GM10248 (cell line): ENCODE results near the gene REPIN1.

Experiments used
- CTCF ChIA-PET: fragments of 300-600 bp; sonication (Branson Sonifier 250); formaldehyde crosslinking; extraction: SDS; loops from one replicate; lab custom pipeline; 2021; ENCODE audit warnings: antibody characterized with exemption; lab: Yijun Ruan, JAX
- POLR2A ChIA-PET: fragments of 350-650 bp; sonication (Branson Sonifier 250); formaldehyde crosslinking; extraction: SDS; loops from one replicate; lab custom pipeline; 2020; ENCODE audit warnings: antibody characterized with exemption; lab: Yijun Ruan, JAX
- DNase-seq: peaks from one replicate; pipeline ENCODE4 v3.0.0; 2012; ENCODE audit errors: extremely low spot score
- CTCF ChIP-seq: IDR thresholded peaks from 2 replicates; pipeline ENCODE4 v1.5.1; 2012; ENCODE audit warnings: mild to moderate bottlenecking, low read depth; ENCODE audit errors: extremely low read depth, missing control alignments, control extremely low read depth

Gene REPIN1

DNA sequence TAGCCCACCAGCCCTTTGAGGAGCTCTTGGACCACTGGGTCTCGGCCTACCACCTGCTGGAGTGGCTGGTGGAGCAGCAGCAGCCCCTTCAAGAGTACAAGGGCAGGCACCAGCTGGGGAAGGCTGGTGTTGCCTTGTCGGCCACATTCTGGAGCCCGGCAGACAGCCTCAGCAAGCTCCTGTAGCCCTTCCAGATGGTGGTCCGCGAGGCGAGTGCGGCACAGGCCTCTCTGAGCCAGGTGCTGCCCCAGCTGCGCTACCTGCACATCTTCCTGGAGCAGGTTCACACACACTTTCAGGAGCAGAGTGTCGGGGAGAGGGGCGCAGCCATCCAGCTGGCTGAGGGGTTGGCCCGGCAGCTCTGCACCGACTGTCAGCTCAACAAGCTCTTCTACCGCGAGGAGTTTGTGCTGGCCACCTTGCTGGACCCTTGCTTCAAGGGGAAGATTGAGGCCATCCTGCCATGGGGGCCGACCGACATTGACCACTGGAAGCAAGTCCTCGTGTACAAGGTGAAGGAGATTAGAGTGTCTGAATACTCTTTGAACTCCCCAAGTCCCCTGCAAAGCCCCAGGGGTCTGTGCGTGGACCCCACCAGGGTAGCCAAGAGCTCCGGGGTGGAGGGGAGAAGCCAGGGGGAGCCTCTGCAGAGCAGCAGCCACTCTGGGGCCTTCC, 38.3 kb upstream of the REPIN1 start:
- TF ChIP-seq CTCF, result no peak
- DNase-seq, result no peak
- ChIA-PET POLR2A (no interaction called here), CTCF (interaction anchor here (0.8 to 2.9 kb wide), 4 partner anchors 16 to 45 kb away, joined by 3 to 10 read pairs (median 6); no protein-coding TSS in a partner anchor)

DNA sequence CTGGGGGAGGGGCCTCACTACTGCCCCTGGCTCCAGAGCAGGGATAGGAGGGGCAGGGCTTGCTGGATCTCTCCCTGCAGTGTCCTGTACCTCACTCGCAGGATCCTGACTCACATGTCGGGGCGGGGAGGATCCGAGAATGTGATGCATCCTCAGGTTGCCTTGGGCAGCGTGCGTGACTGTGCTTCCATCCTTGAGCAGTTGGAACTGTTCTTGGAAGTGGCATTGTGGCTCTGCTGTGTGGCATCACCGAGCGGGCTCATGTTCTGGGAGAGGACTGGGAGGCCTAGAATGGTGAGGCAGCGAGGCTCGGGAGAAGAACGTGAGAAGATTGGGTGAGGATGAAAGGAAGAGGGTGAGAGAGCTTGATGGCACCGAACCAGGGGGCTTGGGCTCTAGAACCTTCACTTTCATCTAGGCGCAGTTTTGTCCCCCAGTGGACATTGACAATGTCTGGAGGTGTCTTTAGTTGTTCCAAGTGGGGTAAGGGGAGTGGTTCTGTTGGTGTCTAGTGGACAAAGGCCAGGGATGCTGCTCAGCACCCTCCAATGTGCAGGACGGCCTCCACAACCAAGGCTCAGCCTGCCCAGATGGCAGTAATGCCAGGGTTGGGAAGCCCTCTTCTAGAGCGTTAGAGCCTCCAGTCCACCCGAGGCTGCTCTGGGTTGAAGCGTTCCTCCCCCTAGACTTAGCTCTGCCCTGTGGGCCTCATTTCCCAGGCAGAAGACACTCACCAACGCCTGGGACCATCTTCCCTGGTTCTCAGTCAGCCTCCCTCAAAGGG, 35.6 kb upstream of the REPIN1 start:
- ChIA-PET POLR2A (no interaction called here), CTCF (no interaction called here)
- TF ChIP-seq CTCF, result no peak
- no peak for DNase-seq

- CTCF ChIA-PET, result interaction anchor here (1.1 kb wide), 1 partner anchor 29 kb away, joined by 3 read pairs; no protein-coding TSS in a partner anchor
Measured at GRCh38 chr7:150333659-150334058, 35.0 kb upstream of the REPIN1 start.

GRCh38 chr7:150334108-150334507, 34.5 kb upstream of the REPIN1 start:
- ChIA-PET POLR2A (no interaction called here), CTCF (interaction anchor here (1.1 kb wide), 1 partner anchor 28 kb away, joined by 3 read pairs; no protein-coding TSS in a partner anchor)
- no peak for DNase-seq
- TF ChIP-seq CTCF, result no peak

More at GRCh38 chr7:150333659-150334058, 35.0 kb upstream of the REPIN1 start:
- POLR2A ChIA-PET, result no interaction called here
- TF ChIP-seq CTCF, result no peak
- DNase-seq, result no peak

DNA sequence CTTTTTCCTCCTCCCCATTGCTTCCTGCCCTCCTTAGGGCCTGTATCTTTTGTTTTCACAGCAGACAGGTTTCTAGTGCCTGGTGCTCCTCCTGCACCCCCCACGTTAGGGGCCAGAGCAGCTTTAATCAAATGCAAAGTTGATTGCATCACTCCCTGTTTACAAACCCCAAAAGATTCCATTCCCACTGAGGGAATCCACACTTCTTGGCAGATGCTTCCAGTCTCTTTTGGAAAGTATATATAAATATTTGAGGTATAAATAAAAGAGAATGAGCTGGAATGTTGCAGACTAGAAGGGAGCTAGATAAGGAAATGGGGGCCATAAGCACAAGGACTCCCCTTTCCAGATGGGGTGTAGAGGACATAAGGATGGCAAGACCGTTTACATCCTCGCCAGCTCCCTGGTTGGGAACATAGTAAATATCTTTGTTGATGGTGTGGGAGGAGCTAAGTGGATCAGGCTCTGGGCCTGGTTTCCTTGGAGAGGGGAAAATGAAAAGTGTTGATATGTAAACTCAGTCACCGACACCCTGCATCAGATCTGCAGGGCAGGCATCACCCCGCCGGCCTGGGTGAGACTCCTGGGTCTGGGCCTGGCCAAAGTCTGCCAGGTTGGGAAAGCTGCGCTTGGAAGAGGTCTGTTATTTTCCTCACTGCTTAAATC, 33.4 kb upstream of the REPIN1 start:
- DNase-seq, result no peak
- POLR2A ChIA-PET, result no interaction called here

More for the DNA sequence above, 33.4 kb upstream of the REPIN1 start:
- TF ChIP-seq CTCF, result no peak
- CTCF ChIA-PET, result interaction anchor here (1.1 to 1.2 kb wide), 4 partner anchors 9 to 34 kb away, joined by 3 to 4 read pairs (median 3); partner anchors contain the start of gene REPIN1
